Activated T-cell treated with anti-CD3 and anti-CD28 coated beads for 1 hour (primary cell): ENCODE results near the gene PLCB4.

Source experiments
- DNase-seq: peaks from one replicate; pipeline ENCODE4 v3.0.0-alpha.2; 2020; ENCODE audit warnings: low read depth

The PLCB4 gene

GRCh38 chr20:9323622-9324021, 254.7 kb downstream of the PLCB4 start:
- DNase-seq: no peak

DNA sequence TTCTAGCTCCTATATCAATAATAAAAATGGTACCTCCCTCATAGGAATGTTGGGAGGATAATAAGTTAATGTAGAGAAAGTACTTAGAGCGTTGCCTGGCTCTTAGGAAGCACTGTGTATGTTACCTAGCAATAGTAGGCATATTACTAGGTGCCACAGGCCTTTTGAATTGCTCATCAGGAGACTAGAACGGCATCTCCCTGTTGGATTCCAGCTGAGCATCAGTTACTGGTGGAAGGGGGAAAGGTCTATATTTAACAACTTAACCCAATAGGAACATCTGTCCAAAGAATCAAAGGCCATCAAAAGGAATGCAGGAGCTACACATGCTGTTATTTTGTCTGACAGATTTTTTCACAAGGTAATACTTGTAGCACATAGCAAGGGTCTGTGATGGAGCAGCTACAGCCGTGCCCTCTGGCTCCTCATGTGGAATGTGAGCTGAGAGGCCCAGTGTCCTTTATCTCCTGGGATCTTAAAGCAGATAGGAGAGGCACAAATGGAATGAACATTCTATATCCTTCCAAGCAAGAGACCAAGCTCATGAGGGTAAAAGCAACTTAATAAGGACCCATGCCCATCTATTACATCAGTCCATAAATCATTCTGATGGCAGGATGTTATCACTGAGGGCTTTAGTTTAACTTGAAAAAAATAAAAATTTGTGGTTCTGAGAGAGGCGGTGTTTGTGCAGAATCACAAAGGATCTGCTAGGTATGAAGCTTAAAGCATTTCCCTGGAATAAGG, 260.6 kb downstream of the PLCB4 start:
- no peak for DNase-seq

GRCh38 chr20:9330151-9330550, 261.3 kb downstream of the PLCB4 start:
- no peak for DNase-seq

DNA sequence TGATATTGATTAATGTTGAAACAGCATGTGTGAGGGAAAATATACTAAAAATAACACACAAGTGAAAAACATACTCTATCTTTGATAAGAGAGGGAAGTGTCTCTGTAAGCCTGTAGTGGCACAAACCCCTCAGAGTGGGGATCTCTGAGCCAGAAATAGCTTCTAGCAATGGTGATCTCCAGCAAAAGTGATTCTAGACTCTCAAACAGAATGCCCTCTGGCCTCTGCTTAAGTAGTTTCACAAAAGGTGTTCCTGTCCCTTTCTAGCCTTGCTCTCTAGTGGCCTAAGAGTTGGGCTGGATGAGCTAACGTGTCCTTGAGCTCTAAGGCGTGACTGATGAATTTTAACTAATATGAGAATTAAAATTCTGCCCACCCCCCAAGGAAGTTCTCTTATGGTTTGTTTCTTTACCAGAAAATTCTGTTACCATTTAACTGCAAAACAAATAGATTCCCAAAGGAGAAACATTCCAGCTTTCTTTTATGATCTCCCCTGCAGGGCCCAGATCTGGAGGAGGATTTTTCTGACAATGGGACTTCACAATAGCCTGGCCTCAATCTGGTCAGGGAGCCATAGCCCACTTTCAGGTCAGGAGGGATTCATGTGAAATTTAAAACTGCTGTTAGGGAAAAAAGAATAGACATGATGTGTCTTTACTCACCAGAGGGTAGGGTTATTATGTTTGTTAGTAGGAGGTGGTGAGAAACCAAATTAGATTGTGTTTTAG, 263.0 kb downstream of the PLCB4 start:
- DNase-seq: no peak

DNA sequence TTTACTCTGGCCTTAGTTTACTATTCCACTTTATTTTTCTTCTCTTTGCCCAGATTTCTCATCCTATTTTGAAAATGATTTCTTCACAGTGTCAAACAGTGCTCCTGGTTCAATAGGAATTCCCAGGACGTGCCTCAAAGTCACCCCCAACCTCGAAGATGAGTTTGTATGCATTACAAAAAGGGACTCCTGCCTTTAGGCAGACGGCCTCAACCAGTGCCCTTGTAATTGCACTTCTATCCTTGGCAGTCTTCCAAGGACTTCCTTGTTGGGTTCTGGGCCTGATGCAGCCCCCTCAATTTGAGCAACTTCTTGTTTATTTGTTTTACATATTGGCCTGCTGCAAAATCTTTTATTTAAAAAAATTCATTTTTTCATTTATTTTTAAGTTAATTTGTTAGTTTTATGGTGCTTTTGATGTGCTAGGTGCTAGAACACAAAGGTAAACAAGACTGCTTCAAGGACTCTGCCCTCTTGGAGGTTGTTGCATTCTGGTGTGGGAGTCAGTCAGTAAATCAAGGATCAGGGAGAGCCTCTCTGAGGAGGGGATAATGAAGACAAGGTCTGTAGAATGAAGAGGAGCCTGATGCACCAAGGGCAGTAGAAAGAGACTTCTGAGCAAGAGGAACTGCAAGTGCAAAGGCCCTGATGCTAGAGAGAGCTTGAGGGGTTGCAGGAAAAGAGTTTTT, 264.0 kb downstream of the PLCB4 start:
- no peak for DNase-seq

DNA sequence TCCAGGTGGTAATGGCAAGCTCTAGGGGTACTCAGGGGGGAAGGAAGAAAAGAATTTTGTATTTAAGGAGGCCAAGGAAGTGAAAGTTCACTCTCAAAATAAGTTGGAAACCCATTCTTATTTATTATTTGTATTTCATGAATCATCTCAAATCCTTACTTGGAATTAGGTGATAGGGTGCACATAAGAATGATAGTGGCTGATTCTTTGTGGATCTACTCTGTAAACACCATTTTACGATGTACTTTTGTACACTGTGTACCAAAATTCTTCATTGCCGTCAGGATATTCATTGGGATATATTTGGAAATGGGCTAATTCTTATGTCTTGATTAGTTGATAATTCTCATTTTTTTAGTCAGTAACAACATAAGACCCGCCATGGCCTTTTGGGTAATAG, 266.0 kb downstream of the PLCB4 start:
- DNase-seq: no peak

GRCh38 chr20:9338101-9338500, 269.2 kb downstream of the PLCB4 start:
- no peak for DNase-seq

- no peak for DNase-seq
Observed at GRCh38 chr20:9339708-9340107, 270.8 kb downstream of the PLCB4 start.

DNA sequence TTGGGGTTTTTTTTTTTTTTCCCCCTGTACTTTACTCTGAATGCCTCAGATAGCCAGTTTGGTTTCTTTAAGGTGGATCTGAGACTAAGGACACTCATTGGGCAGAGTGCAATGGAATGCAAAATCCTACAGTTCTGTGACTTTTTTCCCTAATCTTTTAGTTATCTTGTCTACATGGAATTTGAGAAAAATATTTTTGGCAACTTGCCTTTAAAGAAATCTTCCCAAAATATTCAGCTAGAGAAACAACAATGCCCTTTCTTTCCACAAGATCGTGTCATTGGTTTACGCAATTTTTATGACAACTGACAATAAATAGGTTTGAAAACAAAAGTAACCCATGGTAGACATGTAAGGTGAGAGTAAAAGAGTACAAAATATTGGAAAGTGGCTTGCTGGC, 273.8 kb downstream of the PLCB4 start:
- DNase-seq: no peak

DNA sequence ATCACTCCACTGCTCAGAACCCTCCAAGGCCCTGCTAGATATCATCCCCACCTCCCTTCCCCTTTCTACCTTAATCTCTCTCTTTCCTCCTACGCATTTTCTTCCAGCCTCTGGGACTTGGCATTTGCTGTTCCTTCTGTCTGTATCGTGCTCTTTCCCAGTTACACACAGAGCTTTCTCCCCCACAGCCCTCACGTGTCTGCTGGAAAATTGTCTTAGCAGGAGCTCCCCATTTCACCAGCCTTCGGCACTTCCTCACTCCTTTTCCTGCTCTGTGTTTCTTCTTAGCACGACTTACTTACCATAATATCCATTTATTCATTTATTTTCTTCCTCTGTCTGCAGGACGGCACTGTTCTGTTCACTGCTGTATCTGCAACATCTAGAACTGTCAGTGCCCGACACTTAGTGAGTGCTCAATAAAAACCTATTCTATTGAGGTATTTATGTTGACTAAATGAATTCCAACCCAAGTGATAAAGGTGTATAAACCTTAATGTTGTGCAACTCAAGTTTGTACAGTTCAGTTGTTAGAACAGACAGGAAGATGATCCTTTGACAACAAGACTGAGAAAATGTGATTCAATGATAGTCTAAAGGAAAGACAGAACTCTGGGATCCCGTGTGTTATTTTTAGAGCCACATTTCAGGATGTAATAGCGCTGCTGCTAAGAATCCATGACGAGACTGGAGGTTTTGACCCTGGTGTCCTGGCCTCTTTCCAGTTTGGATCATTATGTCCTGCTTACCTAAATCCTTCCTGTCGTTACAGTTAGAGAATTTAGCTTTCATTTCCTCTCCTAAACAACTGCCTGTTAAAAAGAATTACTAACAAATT, 275.4 kb downstream of the PLCB4 start:
- no peak for DNase-seq

GRCh38 chr20:9348316-9348715, 279.4 kb downstream of the PLCB4 start:
- no peak for DNase-seq

- DNase-seq: no peak
Observed at GRCh38 chr20:9348747-9349146, 279.9 kb downstream of the PLCB4 start.

DNA sequence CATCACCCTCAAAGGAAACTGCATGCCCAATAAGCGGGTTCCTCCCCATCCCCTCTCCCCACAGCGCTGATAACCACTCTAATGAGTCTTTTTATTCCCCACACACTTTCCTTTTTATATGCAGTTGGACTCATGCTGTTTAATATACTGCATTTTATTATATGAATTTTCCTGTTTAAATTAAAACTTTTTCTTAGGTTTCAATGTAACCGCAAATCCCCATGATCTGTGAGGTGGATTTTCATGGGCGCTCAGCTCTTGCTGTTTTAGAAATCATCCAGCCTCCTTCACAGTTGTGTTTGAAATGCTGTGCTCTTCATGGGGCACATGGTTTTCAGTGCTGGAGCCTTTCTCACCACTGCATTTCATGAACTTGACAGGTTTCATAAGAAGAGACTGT, 280.4 kb downstream of the PLCB4 start:
- no peak for DNase-seq

DNA sequence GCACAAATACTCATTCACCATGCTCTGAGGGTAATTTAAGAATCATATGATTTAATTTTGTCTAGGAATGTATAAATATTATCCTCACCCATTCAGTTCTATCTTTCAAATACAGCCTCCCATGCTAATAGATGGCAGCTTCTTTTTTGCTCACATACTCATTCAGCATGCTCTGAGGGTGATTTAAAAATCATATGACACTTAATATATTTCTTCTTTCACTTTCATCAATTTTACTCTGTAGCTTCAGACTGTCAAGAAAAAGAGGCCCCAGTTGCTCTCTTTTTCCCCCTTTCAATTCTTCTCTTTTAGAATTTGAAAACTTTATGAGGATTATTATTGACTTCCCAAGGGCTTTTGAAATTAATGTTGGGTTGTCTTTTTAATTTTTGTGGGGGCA, 283.9 kb downstream of the PLCB4 start:
- no peak for DNase-seq

DNA sequence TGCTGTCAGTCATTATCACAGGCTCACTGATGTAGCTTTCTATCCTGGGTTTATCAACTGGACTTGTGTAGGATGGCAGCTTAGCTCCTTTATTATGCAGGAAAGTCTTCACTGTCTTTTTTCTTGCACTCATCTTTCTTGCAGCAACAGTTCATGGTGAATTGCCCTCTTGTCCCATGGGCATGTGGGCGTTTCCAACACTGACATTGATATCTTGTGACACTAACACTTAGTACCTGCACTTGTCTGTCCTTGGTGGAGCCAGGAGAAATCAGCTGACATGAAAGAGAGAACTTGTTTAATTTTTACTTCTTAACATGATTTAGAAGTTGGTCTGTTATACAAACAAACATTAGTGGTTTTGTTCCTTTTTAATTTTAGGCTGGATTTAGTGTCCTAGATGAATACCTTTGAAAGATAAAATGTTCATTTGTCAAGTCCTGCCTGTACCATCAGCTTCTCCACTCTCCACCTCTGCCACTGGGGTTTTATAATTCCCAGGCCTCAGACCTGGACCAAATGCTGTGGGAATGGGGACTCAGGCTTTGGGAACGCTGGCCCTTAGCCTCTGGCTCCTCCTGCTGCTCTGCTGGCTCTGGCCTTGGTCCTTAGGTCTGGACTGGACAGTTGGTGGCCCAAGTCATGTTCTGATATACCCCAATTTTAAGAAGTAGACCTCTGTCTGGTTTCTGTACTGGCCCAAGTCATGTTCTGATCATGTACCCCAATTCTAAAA, 284.5 kb downstream of the PLCB4 start:
- DNase-seq: no peak

- no peak for DNase-seq
Observed at GRCh38 chr20:9353916-9354276, 285.0 kb downstream of the PLCB4 start.

DNA sequence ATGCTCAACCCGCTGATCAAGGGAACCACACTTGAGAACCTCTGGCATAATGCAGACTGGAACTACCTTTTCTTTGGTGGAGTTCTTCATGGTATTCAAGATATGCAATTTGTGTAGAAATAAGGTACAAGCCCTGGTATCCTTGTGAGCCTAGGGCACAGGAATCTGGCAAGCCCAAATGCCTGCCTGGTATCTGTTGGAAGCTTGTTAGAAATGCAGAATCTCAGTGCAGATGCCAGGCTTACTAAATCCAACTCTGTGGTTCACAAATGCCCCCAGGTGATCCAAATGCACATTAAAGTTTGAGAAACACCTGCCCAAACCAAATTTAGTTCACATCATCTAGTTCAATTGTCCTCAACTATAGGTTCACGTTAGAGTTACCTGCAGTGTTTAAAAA, 285.7 kb downstream of the PLCB4 start:
- no peak for DNase-seq

GRCh38 chr20:9358001-9358400, 289.1 kb downstream of the PLCB4 start:
- no peak for DNase-seq

GRCh38 chr20:9359561-9360308, 290.8 kb downstream of the PLCB4 start:
- no peak for DNase-seq

GRCh38 chr20:9360431-9360830, 291.5 kb downstream of the PLCB4 start:
- DNase-seq: no peak

- no peak for DNase-seq
Observed at GRCh38 chr20:9363673-9364072, 294.8 kb downstream of the PLCB4 start.
